A673 (cell line): ENCODE measurements around the gene ILKAP.

Experiments used
- CTCF ChIP-seq: fragments of 300-800, 200-600 bp; sonication (generic); conservative IDR thresholded peaks from 2 replicates; pipeline ENCODE4 v1.5.1; 2017; ENCODE audit warnings: low read depth, mild to moderate bottlenecking, antibody characterized with exemption, low read length, moderate library complexity, mixed read lengths
- EZH2 ChIP-seq: fragments of 200-600 bp; sonication (generic); IDR thresholded peaks from 2 replicates; pipeline ENCODE4 v1.6.1; 2017; ENCODE audit warnings: borderline replicate concordance, low read depth, mild to moderate bottlenecking, mixed read lengths, antibody characterized with exemption, low read length; ENCODE audit not compliant: poor library complexity, severe bottlenecking

GRCh38 chr2:238138331-238139195, 64.9 kb downstream of the ILKAP start, which contains the start of gene KLHL30:
- no peak for TF ChIP-seq CTCF
- no peak for TF ChIP-seq EZH2
